Measurements from ENCODE around the gene S100A10. TPM values are rescaled to one million over a fixed set of nuclear protein-coding genes. Genes with fewer than 3 reads are reported as not detected.

Gene S100A10
- total and polyA plus RNA-seq, 2 of the 4 experiments (the other 2 are of a cell fraction) = 86.0 to 277 TPM

DNA sequence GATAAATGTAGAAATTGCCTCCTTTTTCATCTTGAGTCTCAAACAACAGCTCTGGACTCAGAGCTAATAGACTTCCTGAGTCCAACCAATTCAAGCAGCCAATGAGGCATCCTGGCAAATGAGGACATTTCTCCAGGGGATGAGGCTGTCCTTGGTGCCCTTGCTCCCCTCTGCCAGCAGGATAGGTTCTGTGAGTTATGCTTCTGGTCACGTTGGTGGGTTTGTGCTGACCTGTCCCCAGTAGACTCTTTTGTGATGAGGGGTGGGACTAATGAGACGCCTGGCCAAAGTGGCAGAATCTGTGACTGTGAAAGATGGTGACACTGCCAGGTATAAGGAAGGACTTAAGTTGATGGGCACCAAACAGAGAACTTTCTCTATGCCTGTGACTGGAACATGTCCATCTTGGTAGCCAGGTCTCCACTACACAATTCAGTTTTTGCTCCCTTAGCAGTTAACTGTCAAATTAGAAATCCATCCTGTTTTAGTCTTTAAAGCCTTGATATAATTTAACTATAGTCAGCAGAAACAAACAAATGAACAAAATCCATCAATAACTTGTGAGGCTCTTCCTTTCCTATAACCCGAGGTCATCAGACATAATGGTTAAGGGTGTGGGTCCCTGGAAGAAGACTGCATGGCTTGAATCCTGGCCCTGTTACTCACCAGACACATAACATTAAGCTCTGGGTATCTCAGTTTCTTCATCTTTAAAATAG lies 48.6 kb downstream of the S100A10 start:
- DNase-seq (no peak), ATAC-seq (ENCODE audit: low read depth) (no peak)
- Histone ChIP-seq H2AFZ (replicated peaks; ENCODE audit: low read length, poor library complexity) (no peak overlapping the region), H2AK9ac (replicated peaks; ENCODE audit: low read depth, low read length, poor library complexity) (no peak overlapping the region), H3K79me1 (ENCODE audit: low read depth in 1 of 2, low read length in 2 of 2) (no peaks in the 10 kb centered on the region), H3K27me3 (ENCODE audit: control insufficient read depth, insufficient read depth, low read length) (no peaks in the 10 kb centered on the region), H3K14ac (replicated peaks; ENCODE audit: low read depth, low read length) (no peak overlapping the region), H3K4me1 (ENCODE audit: control insufficient read depth, insufficient read depth, low read length) (peaks cover 6% of the 10 kb centered on the region), H3K18ac (ENCODE audit: low read depth, low read length) (no peak overlapping the region; the same call in 1 of the 2 replicates), H3K4ac (ENCODE audit: low read depth, low read length) (peak overlapping the region; percentile 3), H3K9me3 (ENCODE audit: control insufficient read depth, insufficient read depth, low read length) (no peaks in the 10 kb centered on the region), H2BK5ac (ENCODE audit: low read depth, low read length, poor library complexity, severe bottlenecking) (no peak overlapping the region), H2BK120ac (ENCODE audit: low read depth, low read length) (no peak overlapping the region), H4K5ac (ENCODE audit: low read depth, low read length) (no peak overlapping the region), H3K9me1 (ENCODE audit: insufficient read depth, low read length) (peaks cover 13% of the 10 kb centered on the region), H2BK15ac (ENCODE audit: low read depth, low read length) (no peak overlapping the region), H4K91ac (ENCODE audit: insufficient read depth, low read depth, low read length) (no peak overlapping the region), H3K27ac (ENCODE audit: insufficient read depth, low read length) (no peak overlapping the region), H3K56ac (ENCODE audit: extremely low read depth, insufficient read depth, low read length) (no peak overlapping the region), H4K8ac (ENCODE audit: low read depth in 2 of 2, low read length in 2 of 2) (no peak overlapping the region), H3K4me2 (ENCODE audit: low read depth, low read length) (no peak overlapping the region), H3K4me3 (ENCODE audit: insufficient read depth, low read depth, low read length) (no peak overlapping the region), H3K9ac (ENCODE audit: low read depth, low read length) (no peak overlapping the region), H4K20me1 (ENCODE audit: insufficient read depth, low read length) (no peaks in the 10 kb centered on the region), H3K36me3 (ENCODE audit: control insufficient read depth, insufficient read depth, low read length) (no peaks in the 10 kb centered on the region), H2AK5ac (ENCODE audit: low read depth, low read length) (peak overlapping the region; percentile 54; the same call in 1 of the 2 replicates), H2BK20ac (ENCODE audit: low read depth, low read length) (no peak overlapping the region; the same call in 1 of the 2 replicates), H3K23ac (ENCODE audit: low read depth, low read length) (no peak overlapping the region)
- TF ChIP-seq MAFK (IDR thresholded peaks at IDR 0.05; ENCODE audit: low read depth, low read length) (peak; percentile 83), MXI1 (IDR thresholded peaks at IDR 0.05; ENCODE audit: borderline replicate concordance, low read depth, low read length) (no peak), CHD1 (IDR thresholded peaks at IDR 0.05; ENCODE audit: low read depth, low read length) (no peak), FOS (IDR thresholded peaks at IDR 0.05; ENCODE audit: low read depth, low read length) (no peak), MAZ (IDR thresholded peaks at IDR 0.05; ENCODE audit: borderline replicate concordance, low read depth, low read length) (no peak), RFX5 (IDR thresholded peaks at IDR 0.05; ENCODE audit: low read depth, low read length) (no peak)
- TF ChIP-seq, protein P1, sequence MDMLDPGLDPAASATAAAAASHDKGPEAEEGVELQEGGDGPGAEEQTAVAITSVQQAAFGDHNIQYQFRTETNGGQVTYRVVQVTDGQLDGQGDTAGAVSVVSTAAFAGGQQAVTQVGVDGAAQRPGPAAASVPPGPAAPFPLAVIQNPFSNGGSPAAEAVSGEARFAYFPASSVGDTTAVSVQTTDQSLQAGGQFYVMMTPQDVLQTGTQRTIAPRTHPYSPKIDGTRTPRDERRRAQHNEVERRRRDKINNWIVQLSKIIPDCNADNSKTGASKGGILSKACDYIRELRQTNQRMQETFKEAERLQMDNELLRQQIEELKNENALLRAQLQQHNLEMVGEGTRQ (IDR thresholded peaks at IDR 0.05; ENCODE audit: low read depth, low read length) = no peak
- dilution Hi-C loops (cut with HindIII; ENCODE audit: low sequenced_read_pairs, unreplicated experiment) (no loop called here), intact Hi-C loops (cut with micrococcal nuclease) (no loop called here), in situ Hi-C loops (cut with MboI; ENCODE audit: low sequenced_read_pairs) (no loop called here)
- POLR2A ChIA-PET (ENCODE audit: unreplicated experiment) = interaction anchor here (0.5 kb wide), 1 partner anchor 8 kb away, joined by 3 read pairs; no protein-coding TSS in a partner anchor
- CTCF ChIA-PET = interaction anchor here (1.1 to 1.8 kb wide), 2 partner anchors 23 to 56 kb away, joined by 3 to 4 read pairs; no protein-coding TSS in a partner anchor
- no TSS peak for BruUV-seq (replicated peaks)
- 60% methylated on average over 2 of the region's 3 CpGs; no CpG with 5 or more reads in 1 of the 2 experiments for WGBS, 2 experiments (ENCODE audit: extremely low coverage in 2 of 2, insufficient read length in 1 of 2)

Measured in IMR-90 (cell line).